Measurements from ENCODE around the gene RABGGTB. TPM values are rescaled to one million over a fixed set of nuclear protein-coding genes. Genes with fewer than 3 reads are reported as not detected.

RABGGTB gene
- total RNA-seq (2022; extraction: Qiagen RNA extraction) = 57.4 to 73.8 TPM (median 59.1 TPM) in 5 replicates

DNA sequence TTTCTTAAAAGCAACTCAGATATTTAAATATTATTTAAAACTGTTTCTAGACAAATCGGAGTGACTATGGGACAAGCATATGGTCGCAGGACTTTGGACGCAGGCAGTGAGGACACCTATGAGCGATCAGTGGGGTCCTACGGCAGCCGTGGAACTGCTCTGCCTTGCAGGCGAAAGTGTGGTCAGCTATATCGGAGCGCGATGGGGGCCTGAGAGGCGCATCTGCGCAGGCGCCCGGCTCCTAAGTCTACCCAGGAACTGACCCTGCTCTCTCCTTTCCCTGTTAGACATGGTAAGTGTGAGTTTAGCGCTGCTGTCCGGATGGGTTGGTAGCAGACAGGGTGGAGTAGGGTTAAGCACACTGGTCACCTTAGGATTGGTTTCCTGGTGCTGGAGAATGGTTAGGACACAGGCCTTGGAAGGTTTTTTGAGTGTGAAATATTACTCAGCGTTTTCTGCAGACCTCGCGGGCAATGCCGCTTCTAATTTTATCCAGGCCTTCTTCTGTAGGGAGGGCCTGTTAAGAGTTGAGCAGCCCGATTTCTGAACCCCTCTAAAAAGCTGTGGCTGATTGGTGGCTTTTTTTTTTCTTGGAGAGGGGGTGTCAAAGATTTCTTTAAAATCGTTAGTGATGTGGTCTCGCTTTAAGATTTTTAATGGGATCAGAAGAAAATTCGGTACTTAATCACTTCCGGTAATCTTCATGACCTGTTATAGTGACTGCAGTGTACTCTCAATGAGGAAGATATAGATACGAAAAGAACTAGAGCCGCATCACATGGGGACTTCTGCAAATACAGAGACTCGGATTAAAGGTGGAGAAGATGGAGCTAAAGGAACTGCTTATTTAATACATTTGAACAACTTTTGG, at the start of gene RABGGTB:
Gene RABGGTB, plus strand, starts transcription at position 274 of the 871 bp plus-strand sequence. Its CDS starts 16 bp downstream, at position 290.

DNA sequence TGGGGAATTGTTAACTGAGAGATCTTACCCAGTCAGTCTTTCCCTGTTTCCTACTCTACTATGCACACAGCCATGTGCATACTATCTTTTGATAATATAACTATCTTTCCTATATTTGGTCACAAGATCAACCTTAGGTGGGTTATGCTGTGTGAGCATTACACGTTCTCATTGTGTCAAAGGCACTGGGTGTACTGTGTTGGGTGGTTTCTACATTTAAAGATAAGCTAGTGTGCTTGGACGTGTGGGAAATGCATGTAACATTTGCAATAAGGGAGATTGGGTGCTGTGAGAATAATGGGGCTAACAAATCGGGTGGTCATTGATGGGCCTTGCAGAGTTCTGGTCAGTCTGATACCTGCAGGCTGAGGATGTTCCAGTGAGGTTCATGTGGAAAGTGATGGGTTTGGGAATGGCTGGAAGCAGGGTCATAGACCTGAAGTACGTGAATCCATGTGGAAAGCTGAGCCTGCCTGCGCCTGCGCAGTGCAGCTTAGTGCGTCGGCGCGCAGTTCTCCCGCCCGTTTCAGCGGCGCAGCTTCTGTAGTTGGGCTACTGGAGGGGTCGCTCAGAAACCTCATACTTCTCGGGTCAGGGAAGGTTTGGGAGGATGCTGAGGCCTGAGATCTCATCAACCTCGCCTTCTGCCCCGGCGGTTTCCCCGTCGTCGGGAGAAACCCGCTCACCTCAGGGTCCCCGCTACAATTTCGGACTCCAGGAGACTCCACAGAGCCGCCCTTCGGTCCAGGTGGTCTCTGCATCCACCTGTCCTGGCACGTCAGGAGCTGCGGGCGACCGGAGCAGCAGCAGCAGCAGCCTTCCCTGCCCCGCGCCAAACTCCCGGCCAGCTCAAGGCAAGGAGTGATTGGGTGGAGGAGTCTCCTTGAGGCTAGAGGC, 10.6 kb downstream of the RABGGTB start, which contains the start of gene MSH4:
Gene MSH4, plus strand, starts transcription at position 507 of the 897 bp plus-strand sequence. Its CDS starts 104 bp downstream, at position 611.

Other genes starting within 250 kb of the RABGGTB start
- gene SLC44A5, start 175.1 kb upstream of the RABGGTB start, total RNA-seq (2022; extraction: Qiagen RNA extraction) = 0.03 to 0.05 TPM (median 0.04 TPM) in 4 of 5 replicates, not detected in the other
- 25.8 to 43.6 TPM (median 27.2 TPM) in 5 replicates for gene ACADM, start 61.5 kb upstream of the RABGGTB start, total RNA-seq (2022; extraction: Qiagen RNA extraction)
- gene MSH4, start 10.6 kb downstream of the RABGGTB start, total RNA-seq (2022; extraction: Qiagen RNA extraction) = 0.02 TPM in 2 of 5 replicates, not detected in the others
- gene ASB17, start 146.1 kb downstream of the RABGGTB start, total RNA-seq (2022; extraction: Qiagen RNA extraction) = not detected in 5 replicates

Data from A549 treated with AZD2906 at 1 μM for 4 hours (cell line).